ENCODE results near the gene HOXA4. TPM values are rescaled to one million over a fixed set of nuclear protein-coding genes. Genes with fewer than 3 reads are reported as not detected.
A peak's percentile ranks its signal among the peaks of the same experiment; 100 is the strongest.

HOXA4 gene
- total and polyA plus RNA-seq, 2 of the 4 experiments (the other 2 are of a cell fraction) = 0.36 to 8.0 TPM

DNA sequence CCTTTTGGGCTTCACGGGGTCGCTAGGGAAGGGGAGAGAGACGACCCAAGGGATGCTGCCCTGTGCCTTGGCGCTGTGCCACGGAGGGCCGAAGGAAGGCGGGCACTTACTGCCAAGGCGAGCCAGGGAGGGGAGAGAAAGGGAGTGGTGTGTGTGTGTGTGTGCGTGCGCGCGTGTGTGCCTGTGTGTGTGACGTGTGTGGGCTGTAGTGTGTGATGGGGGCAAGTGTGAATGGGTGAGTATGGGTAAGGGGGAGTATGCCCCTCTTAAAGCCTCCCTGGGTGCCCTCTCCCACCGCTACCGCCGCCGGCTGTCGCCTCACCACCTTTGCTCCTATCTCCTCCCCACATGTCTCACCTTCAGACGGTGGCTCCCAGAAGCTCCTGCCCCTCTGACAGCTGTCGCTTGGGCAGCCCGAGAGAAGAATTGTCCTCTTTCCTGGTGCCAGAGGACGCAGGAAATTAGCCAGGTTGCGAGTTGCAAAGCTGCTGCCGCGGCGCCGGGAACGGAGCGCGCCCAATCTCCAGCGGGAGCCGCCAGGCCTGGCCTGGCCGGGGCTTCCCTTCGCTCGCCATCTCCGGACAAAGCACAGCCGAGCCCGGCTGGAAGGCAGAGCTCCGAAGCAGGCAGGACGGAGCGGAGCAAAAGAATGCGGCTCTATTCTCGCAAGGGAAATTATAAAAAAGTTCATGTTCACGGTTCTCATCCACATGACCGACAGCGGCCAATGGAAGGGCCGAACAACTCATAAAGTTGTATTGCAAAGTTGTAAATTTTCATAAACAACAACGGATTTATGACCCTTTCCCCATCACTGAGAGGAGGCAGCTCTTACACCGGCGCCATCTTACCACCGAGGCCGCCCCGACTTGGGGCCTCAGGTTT, 21.6 kb upstream of the HOXA4 start, which contains the start of gene HOXA3 (continued):
- no peak for TF ChIP-seq SMC3 (IDR thresholded peaks at IDR 0.05; ENCODE audit: low read depth, low read length)

DNA sequence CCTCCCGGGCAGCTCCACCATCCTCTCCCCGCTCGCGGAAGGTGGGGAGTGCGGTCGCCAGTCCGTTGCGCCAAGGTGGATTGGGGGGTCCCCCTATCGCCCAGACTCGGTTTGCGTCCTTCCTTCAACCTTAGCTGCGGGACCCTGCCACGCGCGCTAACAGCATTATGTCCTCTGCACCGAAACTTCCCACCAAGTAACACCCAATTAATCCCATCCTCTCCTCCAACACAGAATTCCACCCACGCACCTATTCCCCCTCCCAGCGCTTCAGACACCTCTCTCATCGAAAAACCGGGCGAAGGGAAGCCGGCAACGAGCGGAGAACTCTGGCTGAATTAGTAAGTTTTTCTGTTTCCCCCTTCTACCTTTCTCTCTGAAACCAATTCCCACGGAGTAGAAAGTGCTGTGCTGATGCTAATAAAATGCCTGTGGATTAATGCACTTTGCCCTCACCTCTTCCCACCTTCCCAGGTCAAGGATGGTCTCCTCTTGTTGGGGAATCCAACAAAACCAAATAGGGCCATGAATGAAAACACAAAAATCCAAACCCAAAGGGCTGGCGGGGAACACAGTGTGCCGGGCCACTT, 20.9 kb upstream of the HOXA4 start:
- Histone ChIP-seq H3K9ac (ENCODE audit: low read depth, low read length) (peak overlapping the region; percentile 54), H4K5ac (ENCODE audit: low read depth, low read length) (peak overlapping the region; percentile 46), H3K36me3 (ENCODE audit: control insufficient read depth, insufficient read depth, low read length) (no peaks in the 10 kb centered on the region; the same call in 1 of the 2 replicates), H3K56ac (ENCODE audit: extremely low read depth, insufficient read depth, low read length) (peak overlapping the region; percentile 75; the same call in 1 of the 2 replicates), H3K4me2 (ENCODE audit: low read depth, low read length) (peak overlapping the region; percentile 87), H2AK5ac (ENCODE audit: low read depth, low read length) (0 out of 2 replicates have a peak overlapping the region, but pooled peaks have one; percentile 7), H4K8ac (ENCODE audit: low read depth in 2 of 2, low read length in 2 of 2) (peak overlapping the region; percentile 55 to 75; a peak in 2 of 4 replicates), H2BK5ac (ENCODE audit: low read depth, low read length, poor library complexity, severe bottlenecking) (peak overlapping the region; percentile 22), H2BK20ac (ENCODE audit: low read depth, low read length) (0 out of 2 replicates have a peak overlapping the region, but pooled peaks have one; percentile 6), H3K9me1 (ENCODE audit: insufficient read depth, low read length) (peaks cover 3% of the 10 kb centered on the region; the same call in 1 of the 2 replicates), H3K9me3 (ENCODE audit: control insufficient read depth, insufficient read depth, low read length) (no peaks in the 10 kb centered on the region), H3K18ac (ENCODE audit: low read depth, low read length) (peak overlapping the region; percentile 6; the same call in 1 of the 2 replicates), H2BK15ac (ENCODE audit: low read depth, low read length) (peak overlapping the region; percentile 9; the same call in 2 of the 3 replicates), H3K4ac (ENCODE audit: low read depth, low read length) (peak overlapping the region; percentile 57), H2AFZ (replicated peaks; ENCODE audit: low read length, poor library complexity) (peak overlapping the region; percentile 87), H3K27me3 (ENCODE audit: control insufficient read depth, insufficient read depth, low read length) (no peaks in the 10 kb centered on the region), H2BK120ac (ENCODE audit: low read depth, low read length) (peak overlapping the region; percentile 57), H4K91ac (ENCODE audit: insufficient read depth, low read depth, low read length) (peak overlapping the region; percentile 40; the same call in 1 of the 2 replicates), H3K14ac (replicated peaks; ENCODE audit: low read depth, low read length) (peak overlapping the region; percentile 69), H3K4me1 (ENCODE audit: control insufficient read depth, insufficient read depth, low read length) (peaks cover 15% of the 10 kb centered on the region), H3K4me3 (ENCODE audit: insufficient read depth, low read depth, low read length) (peak overlapping the region; percentile 54), H3K27ac (ENCODE audit: insufficient read depth, low read length) (peak overlapping the region; percentile 81), H4K20me1 (ENCODE audit: insufficient read depth, low read length) (no peaks in the 10 kb centered on the region), H3K23ac (ENCODE audit: low read depth, low read length) (peak overlapping the region; percentile 59), H2AK9ac (replicated peaks; ENCODE audit: low read depth, low read length, poor library complexity) (peak overlapping the region; percentile 68), H3K79me1 (ENCODE audit: low read depth in 1 of 2, low read length in 2 of 2) (peaks cover 4 to 26% of the 10 kb centered on the region in 2 experiments; a peak in 3 of 4 replicates)
- intact Hi-C loops (cut with micrococcal nuclease) (no loop called here), in situ Hi-C loops (cut with MboI; ENCODE audit: low sequenced_read_pairs) (no loop called here), dilution Hi-C loops (cut with HindIII; ENCODE audit: low sequenced_read_pairs, unreplicated experiment) (no loop called here)
- no TSS peak for BruUV-seq (replicated peaks)
- ATAC-seq (ENCODE audit: low read depth) = no peak
- ChIA-PET CTCF (interaction anchor here (0.6 to 1.0 kb wide), 4 partner anchors 9 to 34 kb away, joined by 3 to 5 read pairs (median 3); no protein-coding TSS in a partner anchor), POLR2A (ENCODE audit: unreplicated experiment) (no interaction called here)
- 21% methylated on average over 7 of the region's 27 CpGs; no CpG with 5 or more reads in 1 of the 2 experiments for WGBS, 2 experiments (ENCODE audit: extremely low coverage in 2 of 2, insufficient read length in 1 of 2)
- DNase-seq = no peak
- TF ChIP-seq RCOR1 (IDR thresholded peaks at IDR 0.05; ENCODE audit: insufficient replicate concordance, low read length) (no peak), MXI1 (IDR thresholded peaks at IDR 0.05; ENCODE audit: borderline replicate concordance, low read depth, low read length) (no peak), RAD21 (IDR thresholded peaks at IDR 0.05; ENCODE audit: low read length) (no peak), POLR2A (IDR thresholded peaks at IDR 0.05; ENCODE audit: low read depth, low read length) (no peak), MAZ (IDR thresholded peaks at IDR 0.05; ENCODE audit: borderline replicate concordance, low read depth, low read length) (no peak), NFE2L2 (IDR thresholded peaks at IDR 0.05; ENCODE audit: low read depth, low read length) (no peak), FOS (IDR thresholded peaks at IDR 0.05; ENCODE audit: low read depth, low read length) (no peak), CHD1 (IDR thresholded peaks at IDR 0.05; ENCODE audit: low read depth, low read length) (no peak), SMC3 (IDR thresholded peaks at IDR 0.05; ENCODE audit: low read depth, low read length) (no peak), CEBPB (IDR thresholded peaks at IDR 0.05; ENCODE audit: low read depth, low read length) (no peak)
- TF ChIP-seq, protein P1, sequence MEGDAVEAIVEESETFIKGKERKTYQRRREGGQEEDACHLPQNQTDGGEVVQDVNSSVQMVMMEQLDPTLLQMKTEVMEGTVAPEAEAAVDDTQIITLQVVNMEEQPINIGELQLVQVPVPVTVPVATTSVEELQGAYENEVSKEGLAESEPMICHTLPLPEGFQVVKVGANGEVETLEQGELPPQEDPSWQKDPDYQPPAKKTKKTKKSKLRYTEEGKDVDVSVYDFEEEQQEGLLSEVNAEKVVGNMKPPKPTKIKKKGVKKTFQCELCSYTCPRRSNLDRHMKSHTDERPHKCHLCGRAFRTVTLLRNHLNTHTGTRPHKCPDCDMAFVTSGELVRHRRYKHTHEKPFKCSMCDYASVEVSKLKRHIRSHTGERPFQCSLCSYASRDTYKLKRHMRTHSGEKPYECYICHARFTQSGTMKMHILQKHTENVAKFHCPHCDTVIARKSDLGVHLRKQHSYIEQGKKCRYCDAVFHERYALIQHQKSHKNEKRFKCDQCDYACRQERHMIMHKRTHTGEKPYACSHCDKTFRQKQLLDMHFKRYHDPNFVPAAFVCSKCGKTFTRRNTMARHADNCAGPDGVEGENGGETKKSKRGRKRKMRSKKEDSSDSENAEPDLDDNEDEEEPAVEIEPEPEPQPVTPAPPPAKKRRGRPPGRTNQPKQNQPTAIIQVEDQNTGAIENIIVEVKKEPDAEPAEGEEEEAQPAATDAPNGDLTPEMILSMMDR (conservative IDR thresholded peaks at IDR 0.05; ENCODE audit: low read depth, low read length) = no peak
- TF ChIP-seq, protein P2, sequence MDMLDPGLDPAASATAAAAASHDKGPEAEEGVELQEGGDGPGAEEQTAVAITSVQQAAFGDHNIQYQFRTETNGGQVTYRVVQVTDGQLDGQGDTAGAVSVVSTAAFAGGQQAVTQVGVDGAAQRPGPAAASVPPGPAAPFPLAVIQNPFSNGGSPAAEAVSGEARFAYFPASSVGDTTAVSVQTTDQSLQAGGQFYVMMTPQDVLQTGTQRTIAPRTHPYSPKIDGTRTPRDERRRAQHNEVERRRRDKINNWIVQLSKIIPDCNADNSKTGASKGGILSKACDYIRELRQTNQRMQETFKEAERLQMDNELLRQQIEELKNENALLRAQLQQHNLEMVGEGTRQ (IDR thresholded peaks at IDR 0.05; ENCODE audit: low read depth, low read length) = no peak

Data from IMR-90 (cell line).